Measurements from ENCODE around the gene MYO1H. TPM values are rescaled to one million over a fixed set of nuclear protein-coding genes. Genes with fewer than 3 reads are reported as not detected.

Gene MYO1H
- total RNA-seq, 4 donors from 2014 or later: 0.13 to 0.88 (median 0.67) TPM; not detected in 1

GRCh38 chr12:109492371-109492770 lies 144.7 kb downstream of the MYO1H start:
- Histone ChIP-seq H3K27ac (no peak overlapping the region), H3K9me3 (no peaks in the 10 kb centered on the region), H3K4me1 (no peaks in the 10 kb centered on the region), H3K36me3 (peaks cover 64 to 69% of the 10 kb centered on the region in 2 donors), H3K27me3 (no peaks in the 10 kb centered on the region), H3K4me3 (replicated peaks in 1 of 3) (no peak overlapping the region)
- no peak for TF ChIP-seq CTCF (IDR thresholded peaks at IDR 0.05)
- no peak for TF ChIP-seq POLR2A (IDR thresholded peaks at IDR 0.05)
- 85 to 91% methylated on average over 5 of the region's 5 CpGs for WGBS, 2 donors
- DNase-seq: no peak
- intact Hi-C loops (cut with DNase I): no loop called here

GRCh38 chr12:109493090-109493489 lies 145.4 kb downstream of the MYO1H start:
- Histone ChIP-seq H3K36me3 (peaks cover 63 to 69% of the 10 kb centered on the region in 2 donors), H3K27ac (no peak overlapping the region), H3K27me3 (no peaks in the 10 kb centered on the region), H3K4me1 (no peaks in the 10 kb centered on the region), H3K9me3 (no peaks in the 10 kb centered on the region), H3K4me3 (replicated peaks in 1 of 3) (no peak overlapping the region)
- TF ChIP-seq CTCF (IDR thresholded peaks at IDR 0.05) (no peak), POLR2A (IDR thresholded peaks at IDR 0.05) (no peak)
- intact Hi-C loops (cut with DNase I): no loop called here
- DNase-seq: no peak

- Histone ChIP-seq H3K27ac (no peak overlapping the region), H3K4me1 (no peaks in the 10 kb centered on the region), H3K27me3 (no peaks in the 10 kb centered on the region), H3K9me3 (no peaks in the 10 kb centered on the region), H3K4me3 (replicated peaks in 1 of 3) (no peak overlapping the region), H3K36me3 (peaks cover 63 to 68% of the 10 kb centered on the region in 2 donors)
- intact Hi-C loops (cut with DNase I): no loop called here
- 96 to 100% methylated on average over 1 of the region's 1 CpG for WGBS, 2 donors
- no peak for TF ChIP-seq CTCF (IDR thresholded peaks at IDR 0.05)
- TF ChIP-seq POLR2A (IDR thresholded peaks at IDR 0.05): no peak
- no peak for DNase-seq
Observed at GRCh38 chr12:109493938-109494337, 146.2 kb downstream of the MYO1H start.

GRCh38 chr12:109494348-109494881 lies 146.7 kb downstream of the MYO1H start:
- TF ChIP-seq CTCF (IDR thresholded peaks at IDR 0.05) (no peak), POLR2A (IDR thresholded peaks at IDR 0.05) (no peak)
- Histone ChIP-seq H3K9me3 (no peaks in the 10 kb centered on the region), H3K36me3 (peaks cover 63 to 68% of the 10 kb centered on the region in 2 donors), H3K27me3 (no peaks in the 10 kb centered on the region), H3K4me3 (replicated peaks in 1 of 3) (no peak overlapping the region), H3K27ac (no peak overlapping the region), H3K4me1 (no peaks in the 10 kb centered on the region)
- DNase-seq: no peak
- intact Hi-C loops (cut with DNase I): no loop called here
- 92 to 94% methylated on average over 7 of the region's 7 CpGs for WGBS, 2 donors

- no peaks in the 10 kb centered on the region for H3K27me3 ChIP-seq
- no peak overlapping the region for H3K27ac ChIP-seq
- H3K4me3 ChIP-seq (replicated peaks in 1 of 3): no peak overlapping the region
- intact Hi-C loops (cut with DNase I): no loop called here
- H3K36me3 ChIP-seq: peaks cover 60 to 62% of the 10 kb centered on the region in 2 donors
- no peak for DNase-seq
- H3K9me3 ChIP-seq: no peaks in the 10 kb centered on the region
- TF ChIP-seq CTCF (IDR thresholded peaks at IDR 0.05): no peak
- TF ChIP-seq POLR2A (IDR thresholded peaks at IDR 0.05): no peak
- H3K4me1 ChIP-seq: no peaks in the 10 kb centered on the region
Observed at GRCh38 chr12:109495012-109495411, 147.3 kb downstream of the MYO1H start.
